HG03108 (cell line): ENCODE results near the gene MAN2B2.

Experiments used
- ATAC-seq: cut with Tn5 transposase; IDR thresholded peaks from one replicate; pipeline ENCODE4 v1.9.1; 2021; ENCODE audit warnings: moderate library complexity; ENCODE audit not compliant: unreplicated experiment

MAN2B2 gene

DNA sequence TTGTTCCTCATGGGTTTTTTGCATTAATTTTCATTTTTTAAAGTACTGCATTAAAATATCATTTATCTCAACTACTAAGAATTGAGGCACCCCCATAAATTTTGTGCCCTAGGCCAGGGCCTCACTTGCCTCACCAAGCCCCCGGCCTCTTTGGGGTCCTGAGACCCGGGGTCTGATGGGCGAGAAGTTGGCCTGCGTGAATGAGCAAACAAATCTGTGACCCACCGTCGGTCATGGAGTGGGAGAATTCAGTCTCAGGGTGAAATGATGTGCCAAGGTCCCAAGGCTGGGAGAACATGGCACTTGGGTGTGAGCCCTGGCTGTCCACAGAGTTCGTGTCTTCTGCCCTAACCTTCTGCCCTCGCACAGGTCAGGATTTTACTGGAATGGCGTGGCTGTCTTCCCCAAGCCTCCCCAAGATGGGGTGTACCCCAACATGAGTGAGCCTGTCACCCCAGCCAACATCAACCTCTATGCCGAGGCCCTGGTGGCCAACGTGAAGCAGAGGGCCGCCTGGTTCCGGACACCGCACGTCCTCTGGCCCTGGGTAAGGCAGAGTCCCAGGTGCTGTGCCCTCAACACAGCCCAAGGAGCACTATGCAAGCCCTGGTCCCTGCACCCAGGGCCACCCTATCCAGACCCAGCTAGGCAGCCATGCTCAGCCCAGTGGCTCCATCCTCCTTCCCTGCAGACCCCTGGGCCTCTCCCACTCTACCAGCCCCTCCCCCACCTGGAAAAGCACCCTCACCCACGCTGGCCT is 18.0 kb downstream of the MAN2B2 start:
- no peak for ATAC-seq

GRCh38 chr4:6594341-6594740 is 19.4 kb downstream of the MAN2B2 start:
- ATAC-seq, result no peak

DNA sequence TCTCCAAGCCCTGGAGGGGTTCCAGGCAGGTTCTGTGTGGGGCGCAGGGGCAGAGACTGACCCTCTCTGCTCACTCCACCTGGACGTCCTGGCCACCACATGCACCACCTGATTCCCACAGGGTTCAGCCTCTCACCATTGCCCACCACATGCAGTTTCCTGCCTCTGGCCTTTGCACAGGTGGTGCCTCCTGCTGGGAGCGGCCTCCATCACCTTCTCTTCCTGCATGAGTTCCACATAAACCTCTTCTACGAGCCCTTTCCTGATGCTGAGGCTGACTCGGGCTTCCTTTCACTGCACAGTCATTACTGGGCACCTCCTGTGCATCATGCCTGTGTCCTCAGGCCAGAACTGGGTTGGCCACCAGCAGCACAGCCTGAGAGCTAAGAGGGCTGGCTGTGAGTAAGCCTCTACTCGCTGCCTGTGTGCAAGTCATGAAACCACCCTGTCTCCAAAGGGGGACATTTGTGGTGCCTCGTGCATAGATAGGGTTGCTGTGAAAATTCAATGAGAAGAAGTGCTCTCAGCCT is 19.9 kb downstream of the MAN2B2 start:
- no peak for ATAC-seq

DNA sequence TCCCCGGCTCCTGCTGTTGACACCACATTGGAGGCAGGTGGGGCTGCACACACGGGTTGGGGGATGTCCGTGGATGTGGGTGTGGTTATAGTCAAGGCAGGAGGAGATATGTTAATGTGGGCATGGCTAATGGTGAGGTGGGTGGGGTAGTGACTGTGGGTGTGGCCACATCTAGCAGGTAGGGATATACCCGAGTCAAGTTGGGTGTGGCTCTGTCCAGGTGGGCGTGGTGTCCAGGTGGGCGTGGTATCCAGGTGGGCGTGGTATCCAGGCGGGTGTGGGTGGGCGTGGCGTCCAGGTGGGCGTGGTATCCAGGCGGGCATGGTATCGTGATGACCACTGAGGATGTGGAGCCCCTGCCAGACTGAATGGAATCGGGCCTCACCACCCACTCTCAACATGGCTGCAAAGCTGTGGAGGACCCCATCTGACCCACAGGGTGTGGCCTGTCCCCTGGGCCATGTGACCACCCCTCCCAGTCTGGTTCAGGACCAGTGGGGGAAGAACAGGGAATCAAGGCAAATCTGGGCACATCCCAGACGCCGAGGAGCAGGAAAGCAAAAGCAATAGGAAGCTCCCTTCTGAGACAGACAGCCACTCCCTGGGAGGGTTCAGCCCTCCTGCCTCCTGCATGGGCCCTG is 21.0 kb downstream of the MAN2B2 start:
- no peak for ATAC-seq

- ATAC-seq, result no peak
Measured at GRCh38 chr4:6596948-6597347, 22.0 kb downstream of the MAN2B2 start.

GRCh38 chr4:6598127-6598526 is 23.1 kb downstream of the MAN2B2 start:
- no peak for ATAC-seq

DNA sequence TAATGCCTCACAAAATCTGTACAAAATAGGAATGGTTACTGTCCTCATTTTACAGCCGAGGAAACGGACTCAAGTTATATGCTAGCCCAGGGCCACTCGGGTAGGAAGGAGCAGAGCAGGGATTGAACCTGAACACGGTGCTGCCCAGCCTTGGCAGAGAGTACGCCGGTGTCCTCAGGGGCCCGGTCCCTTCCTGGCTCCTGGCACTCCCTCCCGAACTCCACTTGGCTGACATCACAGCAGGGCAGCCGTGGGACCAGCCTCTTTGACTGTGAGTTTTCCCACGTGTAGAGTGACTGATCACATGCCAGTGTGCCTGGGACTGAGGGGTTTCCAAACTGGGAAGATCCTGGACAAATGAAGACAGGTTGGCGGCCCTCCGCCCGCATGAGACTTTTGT is 23.7 kb downstream of the MAN2B2 start:
- ATAC-seq, result no peak

- ATAC-seq, result no peak
Measured at GRCh38 chr4:6601661-6602250, 26.8 kb downstream of the MAN2B2 start.

DNA sequence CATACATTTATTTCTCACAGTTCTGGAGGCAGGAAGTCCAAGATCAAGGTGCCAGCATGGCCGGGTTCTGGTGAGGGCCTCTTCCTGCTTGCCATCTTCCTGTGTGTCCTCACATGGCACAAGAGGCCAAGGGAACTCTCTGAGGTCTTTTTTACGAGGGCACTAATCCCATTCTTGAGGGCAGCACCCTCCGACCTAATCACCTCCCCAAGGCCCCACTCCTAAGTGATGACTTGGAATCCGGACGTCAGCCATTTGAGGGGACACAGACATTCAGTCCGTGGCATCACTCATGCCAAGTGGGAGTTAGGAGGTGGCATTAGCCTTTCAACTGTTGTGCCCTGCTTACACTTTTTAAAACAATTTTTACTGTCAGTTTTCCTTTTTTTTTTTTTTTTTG is 27.3 kb downstream of the MAN2B2 start:
- no peak for ATAC-seq

DNA sequence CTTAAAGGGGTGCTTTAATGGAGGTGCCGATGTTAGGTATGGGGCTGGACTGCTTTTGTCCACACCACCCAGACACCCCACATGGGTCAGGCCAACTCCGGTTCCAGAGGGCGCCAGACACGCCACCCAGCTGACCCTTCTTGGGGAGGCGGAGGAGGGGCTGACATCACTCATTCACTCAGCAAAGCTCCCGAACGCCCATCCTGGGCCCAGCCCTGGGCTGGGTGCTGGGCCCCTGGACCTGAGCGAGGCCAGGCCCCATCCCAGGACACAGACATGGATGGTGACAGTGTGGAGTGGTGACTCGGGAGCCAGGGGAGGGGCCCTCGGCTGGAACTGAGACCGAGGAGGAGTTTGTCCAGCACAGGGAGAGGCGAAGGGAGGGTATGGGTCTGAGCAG is 28.1 kb downstream of the MAN2B2 start:
- no peak for ATAC-seq

DNA sequence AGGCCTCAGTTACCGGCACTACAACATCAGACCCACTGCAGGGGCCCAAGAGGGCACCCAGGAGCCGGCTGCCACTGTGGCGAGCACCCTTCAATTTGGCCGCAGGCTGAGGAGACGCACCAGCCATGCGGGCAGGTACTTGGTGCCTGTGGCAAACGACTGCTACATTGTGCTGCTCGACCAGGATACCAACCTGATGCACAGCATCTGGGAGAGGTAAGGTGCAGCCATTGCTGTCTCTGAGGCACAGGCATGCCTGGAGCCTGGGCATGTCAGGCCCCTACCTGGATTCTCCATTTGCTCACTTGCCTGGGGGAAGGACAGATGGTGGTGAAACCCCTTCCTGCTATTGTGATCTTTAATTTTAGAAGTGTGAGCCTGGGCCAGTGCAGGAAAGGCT is 30.1 kb downstream of the MAN2B2 start:
- ATAC-seq, result no peak

DNA sequence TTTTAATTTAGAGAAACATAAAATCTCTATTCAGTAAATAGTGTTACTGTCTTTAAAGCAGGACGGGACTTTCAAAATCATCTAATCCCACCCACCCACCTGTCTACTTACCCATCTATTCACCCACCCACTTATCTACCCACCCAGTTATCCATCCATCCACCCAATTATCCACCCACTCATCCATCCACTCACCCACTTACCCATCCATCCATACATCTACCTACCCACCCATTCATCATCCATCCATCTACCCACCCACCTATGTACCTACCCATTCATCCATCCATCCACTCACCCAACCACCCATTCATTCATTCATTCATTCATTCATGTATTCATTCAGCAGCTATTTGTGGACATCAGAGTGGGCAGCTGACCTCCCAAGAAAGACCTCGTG is 30.6 kb downstream of the MAN2B2 start:
- no peak for ATAC-seq

DNA sequence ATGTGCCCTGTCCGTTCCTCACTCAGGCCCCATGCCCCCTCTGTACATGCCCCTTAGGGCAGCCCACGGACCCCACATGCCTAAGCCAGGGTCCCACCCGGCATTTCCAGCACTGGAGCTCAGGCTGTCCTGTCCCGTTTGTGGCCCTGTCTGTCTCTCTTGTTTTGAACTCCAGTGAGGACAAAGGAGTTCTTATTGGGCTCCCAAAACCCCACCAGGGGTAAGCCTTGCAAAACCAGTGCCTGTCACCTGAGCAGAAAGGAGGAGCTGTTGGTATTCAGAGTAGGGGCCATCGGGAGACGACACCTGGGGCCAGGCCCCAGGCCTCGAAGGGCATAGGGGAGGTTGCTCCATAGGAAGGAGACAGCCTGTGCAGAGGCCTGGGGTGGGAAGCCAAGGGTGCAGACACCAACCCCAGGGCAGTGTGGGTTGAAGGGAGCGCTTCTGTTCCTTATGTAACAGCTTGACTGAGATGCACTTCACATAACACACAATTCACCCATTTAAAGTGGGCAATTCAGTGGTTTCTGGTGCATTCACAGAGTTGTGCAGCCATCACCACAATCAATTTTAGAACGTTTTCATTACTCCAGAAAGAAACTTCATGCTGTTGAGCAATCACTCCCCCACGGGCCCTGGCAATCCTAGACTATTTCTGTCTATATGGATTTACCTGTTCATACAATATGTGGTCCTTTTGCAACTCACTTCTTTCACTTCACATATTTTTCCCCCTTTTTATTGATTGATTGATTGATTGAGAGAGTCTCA is 31.7 kb downstream of the MAN2B2 start:
- ATAC-seq, result no peak

DNA sequence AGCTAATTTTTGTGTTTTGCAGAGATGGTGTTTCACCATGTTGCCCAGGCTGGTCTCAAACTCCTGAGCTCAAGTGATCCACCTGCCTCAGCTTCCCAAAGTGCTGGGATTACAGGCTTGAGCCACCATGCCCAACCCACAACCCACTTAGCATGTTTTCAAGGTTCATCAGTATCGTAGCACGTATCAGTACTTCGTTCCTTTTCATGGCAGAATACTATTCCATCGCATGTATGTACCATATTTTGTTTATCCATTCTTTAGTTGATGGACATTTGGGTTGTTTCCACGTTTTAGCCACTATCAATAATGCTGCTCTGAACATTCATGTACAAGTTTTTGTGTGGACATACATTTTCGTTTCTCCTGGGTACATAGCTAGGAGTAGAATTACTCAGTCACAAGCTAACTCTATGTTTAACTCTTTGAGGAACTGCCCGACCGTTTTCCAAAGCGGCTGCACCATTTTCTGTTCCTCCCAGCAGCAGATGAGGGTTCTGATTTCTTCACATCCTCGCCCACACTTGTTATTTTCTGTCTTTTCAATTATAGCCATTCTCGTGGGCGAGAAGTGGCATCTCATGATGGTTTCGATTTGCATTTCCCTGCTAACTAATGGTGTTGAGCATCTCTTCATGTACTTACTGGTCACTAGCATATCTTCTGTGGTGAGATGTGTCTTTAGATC is 32.5 kb downstream of the MAN2B2 start:
- ATAC-seq, result no peak

- no peak for ATAC-seq
Measured at GRCh38 chr4:6608758-6609414, 33.9 kb downstream of the MAN2B2 start.

- no peak for ATAC-seq
Measured at GRCh38 chr4:6609415-6610079, 34.6 kb downstream of the MAN2B2 start.

GRCh38 chr4:6610856-6611430 is 36.0 kb downstream of the MAN2B2 start:
- no peak for ATAC-seq

GRCh38 chr4:6612961-6613675 is 38.1 kb downstream of the MAN2B2 start:
- no peak for ATAC-seq
